Spleen (tissue), 7 donors: ENCODE data around the gene MYO1F.

ENCODE experiments used
- CTCF ChIP-seq, 11 experiments: fragments of 200-600 bp in 7 of 11; fragments of 450-650 bp in 4 of 11; sonication (generic) in 4 of 11; IDR thresholded peaks in 8 of 11; conservative IDR thresholded peaks in 3 of 11; 1 replicate in 7 of 11; 2 replicates in 4 of 11; pipeline versions ENCODE4 v1.4.0 to v1.8.0; 2016 to 2021; ENCODE audit warnings: antibody characterized with exemption in 11 of 11, inconsistent platforms in 4 of 11, mild to moderate bottlenecking in 1 of 11
- POLR2A ChIP-seq, 3 donors: fragments of 450-650 bp; IDR thresholded peaks; one replicate each; pipeline ENCODE4 v1.5.1; 2017; ENCODE audit warnings: antibody characterized with exemption in 3 of 3, mild to moderate bottlenecking in 1 of 3
- POLR2AphosphoS5 ChIP-seq, 3 donors: sonication (generic); formaldehyde crosslinking; IDR thresholded peaks; one replicate each; pipeline ENCODE4 v1.5.1; 2017; ENCODE audit warnings: antibody characterized with exemption in 3 of 3
- donor health status: DM: no; HTN: no; CAD: no; lungs with moderate emphysema.
- donor health status: DM: no; HTN: no; CAD: no.
- donor health status: DM: no; HTN: no; CAD: no.

GRCh38 chr19:8501981-8502380 is 75.3 kb downstream of the MYO1F start:
- TF ChIP-seq CTCF (IDR thresholded peaks at IDR 0.05 in 8 of 11, conservative IDR thresholded peaks at IDR 0.05 in 3 of 11) (no peak), POLR2A (IDR thresholded peaks at IDR 0.05) (no peak), POLR2AphosphoS5 (IDR thresholded peaks at IDR 0.05) (peak in 1 of 3 donors; percentile 5)
